ENCODE data around the gene SYNPO2L.

- TF ChIP-seq GATA3 (IDR thresholded peaks at IDR 0.05; ENCODE audit: low read depth, low read length) (no peak), GATA2 (IDR thresholded peaks at IDR 0.05; ENCODE audit: low read depth, low read length) (no peak)
Observed at GRCh38 chr10:73623056-73623455, 32.8 kb downstream of the SYNPO2L start.

Data from SH-SY5Y (cell line).